HG03457 (cell line): ENCODE measurements around the gene AGK.
A peak's percentile ranks its signal among the peaks of the same experiment; 100 is the strongest.

Experiments used
- ATAC-seq: cut with Tn5 transposase; IDR thresholded peaks from one replicate; pipeline ENCODE4 v1.9.1; 2021; ENCODE audit warnings: moderate number of reproducible peaks; ENCODE audit not compliant: unreplicated experiment

Gene AGK

DNA sequence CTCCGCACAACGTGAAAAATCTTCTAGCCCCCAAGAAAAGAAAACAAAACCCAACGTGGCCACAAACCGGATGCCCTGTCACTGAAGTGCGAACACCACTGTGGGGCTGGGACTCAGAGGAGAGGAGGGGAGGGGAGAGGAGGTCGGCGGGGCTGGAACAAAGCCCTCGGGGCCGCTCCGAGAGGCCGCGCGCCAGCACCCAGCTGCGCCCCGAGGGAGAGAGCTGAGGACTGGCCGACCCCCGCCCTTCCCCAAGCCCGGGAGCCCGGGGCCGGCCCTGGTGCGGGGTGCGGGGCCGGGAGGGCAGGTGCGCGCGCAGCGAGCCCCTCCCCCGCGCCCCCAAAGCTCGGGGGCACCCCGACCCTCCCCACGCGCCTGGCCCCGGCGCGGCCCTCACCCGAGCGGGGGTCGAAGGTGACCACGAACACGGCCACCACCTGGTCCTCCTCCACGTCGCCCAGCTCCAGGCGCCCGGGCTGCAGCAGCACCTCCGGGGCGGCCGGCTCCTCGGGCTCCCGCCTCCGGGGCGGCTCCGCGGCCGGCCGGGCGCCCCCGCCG is 150.4 kb downstream of the AGK start:
- peak; percentile 81 for ATAC-seq

DNA sequence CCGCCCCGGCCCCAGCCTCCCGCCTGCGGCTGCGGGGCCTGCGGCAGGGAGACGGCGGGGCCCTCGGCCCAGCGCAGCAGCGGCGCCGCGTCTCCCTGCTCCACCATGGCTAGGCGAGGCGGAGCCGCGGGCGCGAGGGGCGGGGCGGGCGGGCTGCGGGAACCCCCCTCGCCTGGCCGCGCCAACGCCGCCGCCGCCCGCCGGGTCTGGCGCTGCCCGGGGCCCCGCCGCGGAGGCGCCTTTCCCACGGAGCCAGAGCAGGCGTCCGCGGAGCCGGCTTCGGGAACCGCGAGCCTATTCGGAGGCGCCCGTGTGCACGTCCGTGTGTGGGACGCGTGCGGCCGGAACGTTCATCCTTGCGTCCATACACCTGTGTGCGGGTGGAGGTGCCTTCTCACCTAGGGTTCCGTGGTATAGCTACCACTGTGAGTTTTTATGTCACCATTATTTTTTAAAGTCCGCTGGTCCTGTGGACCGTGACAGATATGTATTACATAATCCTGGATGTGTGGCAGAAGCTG is 150.9 kb downstream of the AGK start, which contains the start of gene DENND11:
DENND11 (minus strand) TSS at position 120 of the 521 bp plus-strand sequence; CDS start at position 107, 13 bp downstream.
- ATAC-seq = peak; percentile 55

DNA sequence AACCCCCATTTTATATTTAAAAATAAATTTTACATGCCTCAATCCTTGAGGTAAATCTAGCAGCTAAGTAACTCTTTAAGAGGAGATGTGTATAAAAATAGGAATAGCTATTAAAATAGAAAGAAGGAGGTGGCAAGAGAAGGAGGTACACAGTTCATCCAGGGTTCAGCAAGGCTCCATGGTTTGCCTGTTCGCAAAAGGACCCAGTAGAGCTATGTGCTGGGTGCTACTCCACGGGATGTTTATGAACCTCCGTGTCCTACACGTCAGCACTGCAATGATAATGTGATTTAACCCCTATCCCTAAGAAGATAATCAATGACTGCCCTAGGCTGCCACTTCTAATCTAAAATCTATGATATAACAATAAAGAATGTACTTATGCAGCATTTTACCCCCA is 151.7 kb downstream of the AGK start:
- ATAC-seq = no peak

DNA sequence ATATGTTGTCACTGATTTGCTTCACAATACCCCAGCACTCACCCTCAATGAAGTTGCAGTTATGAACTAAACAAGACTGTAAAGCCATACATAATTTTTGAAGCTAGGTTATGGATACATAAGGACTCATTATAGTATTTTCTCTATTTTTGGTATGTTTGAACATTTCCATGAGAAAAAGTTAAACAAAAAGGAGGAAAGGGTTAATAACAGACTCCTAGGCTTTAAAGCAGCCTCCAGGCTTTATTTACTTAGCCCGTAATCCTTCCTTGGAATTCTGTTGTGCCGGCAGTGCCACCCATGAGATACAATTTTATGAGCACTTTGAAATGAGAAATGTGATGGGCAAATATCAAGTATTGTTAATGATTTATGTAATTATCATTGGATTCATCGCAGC is 152.9 kb downstream of the AGK start:
- ATAC-seq = no peak

DNA sequence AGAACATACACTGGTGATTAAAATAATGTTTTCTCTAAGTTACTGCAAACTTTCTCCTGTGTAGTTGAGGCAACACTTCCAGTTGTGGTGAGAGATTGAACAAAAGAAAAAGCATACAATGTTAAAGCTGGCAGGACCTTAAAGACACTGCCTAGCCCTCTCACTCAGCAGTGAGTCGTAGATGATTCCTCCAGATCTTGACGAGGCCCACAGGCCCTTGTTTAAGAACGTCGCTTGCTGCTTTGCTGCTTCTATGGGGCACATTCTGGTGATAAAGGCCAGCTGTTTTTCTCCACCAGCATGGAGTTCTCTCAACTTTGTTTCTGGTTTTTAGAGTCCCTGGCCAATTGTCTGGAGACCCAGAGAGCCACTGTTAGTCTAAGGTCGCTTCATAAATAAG is 153.5 kb downstream of the AGK start:
- no peak for ATAC-seq
